Measurements from ENCODE around the gene ALX4. TPM values are rescaled to one million over a fixed set of nuclear protein-coding genes. Genes with fewer than 3 reads are reported as not detected.

The ALX4 gene
- total RNA-seq, 4 donors from 2014 or later: not detected

DNA sequence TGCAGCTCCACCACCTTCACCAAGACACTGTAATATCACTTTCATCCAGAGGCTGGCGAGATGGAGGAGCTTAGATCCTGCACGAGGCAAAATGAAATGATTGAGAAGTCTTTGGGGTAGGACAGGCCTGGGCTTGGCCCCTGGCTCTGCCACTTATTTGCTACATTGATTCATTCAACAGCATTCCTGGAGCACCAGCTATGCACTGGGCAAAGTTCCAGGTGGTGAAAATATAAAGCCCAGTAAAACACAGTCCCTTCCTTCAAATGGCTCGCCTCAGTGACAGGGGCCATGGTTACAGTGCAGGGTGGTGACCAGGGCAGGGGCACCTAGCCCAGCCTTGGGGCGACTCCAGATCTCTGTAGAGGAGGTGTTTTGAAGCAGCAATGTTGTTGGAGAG lies 19.7 kb downstream of the ALX4 start:
- H3K9me3 ChIP-seq: no peaks in the 10 kb centered on the region
- in situ Hi-C loops (cut with MboI; ENCODE audit: low pct_ligation_motif_present in 1 of 4, low pct_unique_long_range_greater_than_20kb in 1 of 4, low sequenced_read_pairs in 3 of 4) (loop anchor here in 1 of 4 donors (25.0 kb wide), 1 partner anchor 622 kb away; no protein-coding TSS in a partner anchor), intact Hi-C loops (cut with DNase I; ENCODE audit: low total_unique reads) (no loop called here)
- no peaks in the 10 kb centered on the region for H3K36me3 ChIP-seq
- no peak overlapping the region for H3K4me3 ChIP-seq
- WGBS, 2 donors (ENCODE audit: low coverage in 1 of 2): 74% methylated on average over 4 of the region's 4 CpGs; no CpG with 5 or more reads in 1 of the 2 donors
- no peak for DNase-seq
- TF ChIP-seq CTCF (IDR thresholded peaks at IDR 0.05) (no peak), POLR2A (IDR thresholded peaks at IDR 0.05) (no peak), EP300 (IDR thresholded peaks at IDR 0.05; ENCODE audit: low read depth) (no peak), POLR2AphosphoS5 (IDR thresholded peaks at IDR 0.05) (no peak)
- H3K4me1 ChIP-seq: no peaks in the 10 kb centered on the region
- peaks cover 9% of the 10 kb centered on the region for H3K27me3 ChIP-seq
- H3K27ac ChIP-seq: no peak overlapping the region

- no peaks in the 10 kb centered on the region for H3K4me1 ChIP-seq
- intact Hi-C loops (cut with DNase I; ENCODE audit: low total_unique reads) (no loop called here), in situ Hi-C loops (cut with MboI; ENCODE audit: low pct_ligation_motif_present in 1 of 4, low pct_unique_long_range_greater_than_20kb in 1 of 4, low sequenced_read_pairs in 3 of 4) (loop anchor here in 3 of 4 donors (10.0 to 25.0 kb wide), 2 partner anchors 247 to 624 kb away; no protein-coding TSS in a partner anchor)
- no peak overlapping the region for H3K27ac ChIP-seq
- TF ChIP-seq EP300 (IDR thresholded peaks at IDR 0.05; ENCODE audit: low read depth): no peak
- no peak for DNase-seq
- H3K4me3 ChIP-seq: no peak overlapping the region
- H3K36me3 ChIP-seq: no peaks in the 10 kb centered on the region
- H3K9me3 ChIP-seq: no peaks in the 10 kb centered on the region
- 73 to 100% methylated on average over 1 to 3 of the region's 3 CpGs for WGBS, 2 donors (ENCODE audit: low coverage in 1 of 2)
- H3K27me3 ChIP-seq: peaks cover 5% of the 10 kb centered on the region
Observed at GRCh38 chr11:44288133-44288526, 21.8 kb downstream of the ALX4 start.

GRCh38 chr11:44286911-44287310 lies 23.0 kb downstream of the ALX4 start:
- Histone ChIP-seq H3K4me1 (no peaks in the 10 kb centered on the region), H3K27me3 (peaks cover 5% of the 10 kb centered on the region), H3K9me3 (no peaks in the 10 kb centered on the region), H3K27ac (no peak overlapping the region), H3K36me3 (no peaks in the 10 kb centered on the region), H3K4me3 (no peak overlapping the region)
- in situ Hi-C loops (cut with MboI; ENCODE audit: low pct_ligation_motif_present in 1 of 4, low pct_unique_long_range_greater_than_20kb in 1 of 4, low sequenced_read_pairs in 3 of 4): loop anchor here in 3 of 4 donors (10.0 to 25.0 kb wide), 2 partner anchors 248 to 625 kb away; no protein-coding TSS in a partner anchor
- 80 to 88% methylated on average over 1 to 11 of the region's 11 CpGs for WGBS, 2 donors (ENCODE audit: low coverage in 1 of 2)
- TF ChIP-seq POLR2AphosphoS5 (IDR thresholded peaks at IDR 0.05) (no peak), POLR2A (IDR thresholded peaks at IDR 0.05) (no peak), CTCF (IDR thresholded peaks at IDR 0.05) (no peak), EP300 (IDR thresholded peaks at IDR 0.05; ENCODE audit: low read depth) (no peak)
- intact Hi-C loops (cut with DNase I; ENCODE audit: low total_unique reads): loop anchor here (1.0 kb wide), 1 partner anchor 251 kb away; no protein-coding TSS in a partner anchor
- DNase-seq: no peak

GRCh38 chr11:44286268-44286880 lies 23.6 kb downstream of the ALX4 start:
- intact Hi-C loops (cut with DNase I; ENCODE audit: low total_unique reads) (loop anchor here (1.0 kb wide), 1 partner anchor 252 kb away; no protein-coding TSS in a partner anchor), in situ Hi-C loops (cut with MboI; ENCODE audit: low pct_ligation_motif_present in 1 of 4, low pct_unique_long_range_greater_than_20kb in 1 of 4, low sequenced_read_pairs in 3 of 4) (loop anchor here in 3 of 4 donors (10.0 to 25.0 kb wide), 2 partner anchors 248 to 626 kb away; no protein-coding TSS in a partner anchor)
- Histone ChIP-seq H3K27me3 (peaks cover 5% of the 10 kb centered on the region), H3K27ac (no peak overlapping the region), H3K4me3 (no peak overlapping the region), H3K9me3 (no peaks in the 10 kb centered on the region), H3K36me3 (no peaks in the 10 kb centered on the region), H3K4me1 (no peaks in the 10 kb centered on the region)
- 53% methylated on average over 10 of the region's 10 CpGs; no CpG with 5 or more reads in 1 of the 2 donors for WGBS, 2 donors (ENCODE audit: low coverage in 1 of 2)
- DNase-seq: peak; percentile 41
- TF ChIP-seq CTCF (IDR thresholded peaks at IDR 0.05) (peak; percentile 88 to 95 (median 93)), POLR2AphosphoS5 (IDR thresholded peaks at IDR 0.05) (no peak), EP300 (IDR thresholded peaks at IDR 0.05; ENCODE audit: low read depth) (no peak)
